AG04450 (cell line): ENCODE data around the gene BSN. TPM values are rescaled to one million over a fixed set of nuclear protein-coding genes. Genes with fewer than 3 reads are reported as not detected.
A peak's percentile ranks its signal among the peaks of the same experiment; 100 is the strongest.
"Not testable (repeated sequence)": the region's sequence is repeated elsewhere in the genome, so short reads cannot be mapped to it uniquely, and the experiment has no call there.

Source experiments
- CTCF ChIA-PET: fragments of 300-600, 350-600 bp; formaldehyde crosslinking; extraction: SDS; loops from one replicate; lab custom pipeline; 2022; ENCODE audit warnings: antibody characterized with exemption, inconsistent platforms; lab: Charles Lee
- POLR2A ChIA-PET: fragments of 350-600 bp; formaldehyde crosslinking; extraction: SDS; loops from one replicate; lab custom pipeline; 2021; ENCODE audit warnings: antibody characterized with exemption, inconsistent platforms; lab: Yijun Ruan, JAX
- DNase-seq: peaks from one replicate; pipeline ENCODE4 v3.0.0-alpha.2; 2011; ENCODE audit warnings: low read depth, low spot score
- H3K27ac ChIP-seq: one replicate; pipeline ENCODE4 v1.5.1; 2012; ENCODE audit warnings: low read depth, low read length, control low read depth
- H3K27me3 ChIP-seq: one replicate; pipeline ENCODE4 v1.6.0; 2012; ENCODE audit warnings: low read length; ENCODE audit not compliant: control insufficient read depth, insufficient read depth
- H3K4me3 ChIP-seq: 2 replicates; pipeline ENCODE4 v1.5.1; 2011; ENCODE audit warnings: mild to moderate bottlenecking, low read depth, low read length, control low read depth
- H3K9me3 ChIP-seq: 2 replicates; pipeline ENCODE4 v1.5.1; 2012; ENCODE audit warnings: low read length; ENCODE audit not compliant: control insufficient read depth, insufficient read depth
- CTCF ChIP-seq: IDR thresholded peaks from 2 replicates; pipeline ENCODE4 v1.5.1; 2011; ENCODE audit warnings: low read depth, low read length, control low read depth, inconsistent platforms
- polyA plus RNA-seq: library from polyadenylated mRNA; depleted of rRNA; stranded (reverse); fragments of >200 nt; gene quantifications from 2 replicates; pipeline ENCODE4 v1.2.3, GENCODE V29; 2011

BSN gene
- polyA plus RNA-seq, 1 experiment: not detected

- H3K4me3 ChIP-seq, H3K9me3 ChIP-seq, H3K27ac ChIP-seq, H3K27me3 ChIP-seq, POLR2A ChIA-PET, DNase-seq, CTCF ChIA-PET: not testable (repeated sequence)
These were observed 141.2 kb downstream of the BSN start for GRCh38 chr3:49695350-49696015.

- ChIA-PET POLR2A (interaction anchor here (0.6 kb wide), 1 partner anchor 241 kb away, joined by 3 read pairs; no protein-coding TSS in a partner anchor), CTCF (no interaction called here)
- no peak for TF ChIP-seq CTCF
- Histone ChIP-seq H3K4me3 (no peak overlapping the region), H3K27ac (no peak overlapping the region), H3K9me3 (no peaks in the 10 kb centered on the region), H3K27me3 (no peaks in the 10 kb centered on the region)
- no peak for DNase-seq
These were observed 145.2 kb downstream of the BSN start for GRCh38 chr3:49699281-49699979.

GRCh38 chr3:49700014-49700413 lies 145.7 kb downstream of the BSN start:
- Histone ChIP-seq H3K4me3 (no peak overlapping the region), H3K9me3 (no peaks in the 10 kb centered on the region), H3K27ac (no peak overlapping the region), H3K27me3 (no peaks in the 10 kb centered on the region)
- ChIA-PET POLR2A (interaction anchor here (0.6 kb wide), 1 partner anchor 240 kb away, joined by 3 read pairs; no protein-coding TSS in a partner anchor), CTCF (no interaction called here)
- TF ChIP-seq CTCF: no peak
- DNase-seq: no peak

GRCh38 chr3:49700453-49701128 lies 146.3 kb downstream of the BSN start:
- Histone ChIP-seq H3K9me3 (no peaks in the 10 kb centered on the region), H3K4me3 (no peak overlapping the region), H3K27ac (no peak overlapping the region), H3K27me3 (no peaks in the 10 kb centered on the region)
- CTCF ChIA-PET: interaction anchor here (0.5 to 1.9 kb wide), 11 partner anchors 8 to 414 kb away, joined by 3 to 16 read pairs (median 4); no protein-coding TSS in a partner anchor
- DNase-seq: no peak
- POLR2A ChIA-PET: no interaction called here
- TF ChIP-seq CTCF: 0 out of 2 replicates have a peak, but pooled peaks have one; percentile 4

GRCh38 chr3:49701388-49702077 lies 147.3 kb downstream of the BSN start:
- Histone ChIP-seq H3K27ac (no peak overlapping the region), H3K27me3 (no peaks in the 10 kb centered on the region), H3K4me3 (no peak overlapping the region), H3K9me3 (no peaks in the 10 kb centered on the region)
- ChIA-PET CTCF (interaction anchor here (0.5 to 1.9 kb wide), 10 partner anchors 9 to 413 kb away, joined by 3 to 16 read pairs (median 4); no protein-coding TSS in a partner anchor), POLR2A (interaction anchor here (1.5 kb wide), 1 partner anchor 10 kb away, joined by 5 read pairs; no protein-coding TSS in a partner anchor)
- no peak for DNase-seq
- peak; percentile 55 for TF ChIP-seq CTCF
